CD4-positive, alpha-beta T cell (primary cell): ENCODE measurements around the gene TMEM30B. TPM values are rescaled to one million over a fixed set of nuclear protein-coding genes. Genes with fewer than 3 reads are reported as not detected.

Experiments used
- ATAC-seq: fragments of 200-7000 bp; cut with Tn5 transposase; one replicate; pipeline ENCODE4 v1.10.0; 2022; ENCODE audit warnings: mild to moderate bottlenecking; ENCODE audit not compliant: poor library complexity
- CTCF ChIA-PET: fragments of 350-600 bp; sonication (Branson Sonifier 250); formaldehyde crosslinking; loops from one replicate; lab custom pipeline; 2021; ENCODE audit warnings: antibody characterized with exemption, inconsistent platforms; lab: Charles Lee
- POLR2A ChIA-PET: fragments of 350-600 bp; sonication (Branson Sonifier 250); formaldehyde crosslinking; loops from one replicate; lab custom pipeline; 2021; ENCODE audit warnings: antibody characterized with exemption, inconsistent platforms; lab: Charles Lee
- DNase-seq, 14 experiments: peaks; one replicate each; pipeline ENCODE4 v3.0.0-alpha.2; 2013 to 2020; ENCODE audit warnings: mixed read lengths in 2 of 14
- H3K27ac ChIP-seq, 2 donors: one replicate each; pipeline versions ENCODE4 v1.5.1 to v1.7.0; 2013; ENCODE audit warnings: low read length in 2 of 2, low read depth in 1 of 2, mild to moderate bottlenecking in 1 of 2
- H3K27me3 ChIP-seq, 2 experiments: 1 replicate in 1 of 2; 2 replicates in 1 of 2; pipeline versions ENCODE4 v1.6.1 to v1.7.0; 2013; ENCODE audit warnings: low read length in 2 of 2, control low read depth in 1 of 2, mild to moderate bottlenecking in 1 of 2, moderate library complexity in 1 of 2; ENCODE audit not compliant: insufficient read depth in 2 of 2, control insufficient read depth in 1 of 2
- H3K36me3 ChIP-seq: one replicate; pipeline ENCODE4 v1.6.1; 2013; ENCODE audit warnings: low read length, control low read depth; ENCODE audit not compliant: insufficient read depth
- H3K4me1 ChIP-seq: one replicate; pipeline ENCODE4 v1.6.1; 2013; ENCODE audit warnings: low read length, control low read depth; ENCODE audit not compliant: insufficient read depth
- H3K4me3 ChIP-seq: one replicate; pipeline ENCODE4 v1.5.1; 2013; ENCODE audit warnings: mild to moderate bottlenecking, low read length, moderate library complexity
- H3K9me3 ChIP-seq, 2 experiments: 1 replicate in 1 of 2; 2 replicates in 1 of 2; pipeline versions ENCODE4 v1.6.1 to v1.7.0; 2013; ENCODE audit warnings: low read length in 2 of 2, mild to moderate bottlenecking in 2 of 2, control low read depth in 1 of 2, moderate library complexity in 1 of 2; ENCODE audit not compliant: control insufficient read depth in 1 of 2, insufficient read depth in 1 of 2
- H3K27ac Mint-ChIP-seq: one replicate; pipeline ENCODE4 v1.8.0; 2020; ENCODE audit warnings: mixed read lengths
- H3K27me3 Mint-ChIP-seq: one replicate; pipeline ENCODE4 v1.8.0; 2021; ENCODE audit warnings: mixed read lengths
- H3K36me3 Mint-ChIP-seq: one replicate; pipeline ENCODE4 v1.8.0; 2021; ENCODE audit warnings: low read depth, mixed read lengths
- H3K4me1 Mint-ChIP-seq: one replicate; pipeline ENCODE4 v1.8.0; 2021; ENCODE audit warnings: low read depth, mixed read lengths
- H3K4me3 Mint-ChIP-seq: one replicate; pipeline ENCODE4 v1.8.0; 2020; ENCODE audit warnings: mild to moderate bottlenecking, mixed read lengths
- H3K9me3 Mint-ChIP-seq: one replicate; pipeline ENCODE4 v1.8.0; 2020; ENCODE audit warnings: mixed read lengths
- CTCF ChIP-seq: fragments of 200-600 bp; IDR thresholded peaks from one replicate; pipeline ENCODE4 v1.8.0; 2022; ENCODE audit warnings: antibody characterized with exemption, mild to moderate bottlenecking
- intact Hi-C, 2 experiments: fragments of 100-400 bp; cut with DNase I in 1 of 2; cut with micrococcal nuclease in 1 of 2; formaldehyde crosslinking; loops; one replicate each; pipeline versions ENCODE4 v1.15.1 to v1.9.0; 2023 to 2025; cut with DNase I, micrococcal nuclease
- total RNA-seq, 174 experiments: library from RNA in 2 of 174; stranded (reverse) in 2 of 174; gene quantifications; one replicate each; pipeline ENCODE4 v1.2.3 and lab custom pipeline; 2021 to 2026

The TMEM30B gene
- total RNA-seq, 2 experiments from 2014 or later: 8.9 to 9.1 TPM

GRCh38 chr14:61264651-61265050, 16.5 kb downstream of the TMEM30B start:
- Histone ChIP-seq H3K4me3 (no peak overlapping the region), H3K27me3 (peaks cover 0 to 18% of the 10 kb centered on the region in 2 experiments), H3K27ac (no peak overlapping the region), H3K36me3 (no peaks in the 10 kb centered on the region), H3K4me1 (peaks cover 2% of the 10 kb centered on the region), H3K9me3 (no peaks in the 10 kb centered on the region)
- Mint-ChIP-seq H3K4me3 (no peak overlapping the region), H3K27ac (no peak overlapping the region), H3K9me3 (no peaks in the 10 kb centered on the region), H3K27me3 (peaks cover 47% of the 10 kb centered on the region), H3K36me3 (no peaks in the 10 kb centered on the region), H3K4me1 (peaks cover 3% of the 10 kb centered on the region)
- ATAC-seq (no peak), DNase-seq (no peak)
- ChIA-PET CTCF (no interaction called here), POLR2A (interaction anchor here (1.3 kb wide), 1 partner anchor 16 kb away, joined by 3 read pairs; no protein-coding TSS in a partner anchor)
- intact Hi-C loops: no loop called here
- TF ChIP-seq CTCF: no peak

GRCh38 chr14:61264010-61264571, 17.0 kb downstream of the TMEM30B start:
- DNase-seq (no peak), ATAC-seq (no peak)
- POLR2A ChIA-PET: interaction anchor here (1.3 kb wide), 1 partner anchor 16 kb away, joined by 3 read pairs; no protein-coding TSS in a partner anchor
- Histone ChIP-seq H3K9me3 (no peaks in the 10 kb centered on the region), H3K27me3 (peaks cover 2 to 21% of the 10 kb centered on the region in 2 experiments), H3K36me3 (no peaks in the 10 kb centered on the region), H3K27ac (no peak overlapping the region), H3K4me1 (no peaks in the 10 kb centered on the region), H3K4me3 (no peak overlapping the region)
- Mint-ChIP-seq H3K4me1 (no peaks in the 10 kb centered on the region), H3K27me3 (peaks cover 47% of the 10 kb centered on the region), H3K27ac (no peak overlapping the region), H3K4me3 (no peak overlapping the region), H3K36me3 (no peaks in the 10 kb centered on the region), H3K9me3 (no peaks in the 10 kb centered on the region)
- CTCF ChIA-PET: no interaction called here
- no peak for TF ChIP-seq CTCF
- intact Hi-C loops: no loop called here

GRCh38 chr14:61262082-61262481, 19.1 kb downstream of the TMEM30B start:
- Histone ChIP-seq H3K27ac (no peak overlapping the region), H3K9me3 (no peaks in the 10 kb centered on the region), H3K4me1 (no peaks in the 10 kb centered on the region), H3K27me3 (peaks cover 5 to 19% of the 10 kb centered on the region in 2 experiments), H3K36me3 (no peaks in the 10 kb centered on the region), H3K4me3 (no peak overlapping the region)
- Mint-ChIP-seq H3K4me1 (no peaks in the 10 kb centered on the region), H3K27ac (no peak overlapping the region), H3K9me3 (no peaks in the 10 kb centered on the region), H3K36me3 (no peaks in the 10 kb centered on the region), H3K4me3 (no peak overlapping the region), H3K27me3 (peaks cover 53% of the 10 kb centered on the region)
- intact Hi-C loops: no loop called here
- CTCF ChIA-PET: interaction anchor here (1.4 to 1.9 kb wide), 2 partner anchors 19 to 575 kb away, joined by 3 to 6 read pairs; no protein-coding TSS in a partner anchor
- ATAC-seq (no peak), DNase-seq (no peak)
- TF ChIP-seq CTCF: no peak
- POLR2A ChIA-PET: interaction anchor here (0.5 kb wide), 1 partner anchor 25 kb away, joined by 3 read pairs; no protein-coding TSS in a partner anchor
